GM12864 (cell line): Measurements from ENCODE around the gene TCEAL3.

ENCODE experiments used
- DNase-seq: peaks from one replicate; pipeline ENCODE4 v3.0.0-alpha.2; 2011; ENCODE audit warnings: low read depth
- H3K4me3 ChIP-seq: 2 replicates; pipeline ENCODE4 v1.5.1; 2011; ENCODE audit warnings: mild to moderate bottlenecking, low read depth, low read length, control low read depth
- CTCF ChIP-seq: IDR thresholded peaks from 2 replicates; pipeline ENCODE4 v1.5.1; 2011; ENCODE audit warnings: low read depth, mild to moderate bottlenecking, moderate library complexity, low read length, control low read depth, inconsistent platforms; ENCODE audit errors: missing control alignments

TCEAL3 gene

GRCh38 chrX:103608306-103608963 lies 672 bp downstream of the TCEAL3 start:
- H3K4me3 ChIP-seq = peak overlapping the region; percentile 76
- DNase-seq = no peak
- no peak for TF ChIP-seq CTCF

- H3K4me3 ChIP-seq = no peak overlapping the region
- no peak for DNase-seq
- TF ChIP-seq CTCF = no peak
These were observed 2.5 kb downstream of the TCEAL3 start for GRCh38 chrX:103610282-103610681.

GRCh38 chrX:103613362-103613890 lies 5.7 kb downstream of the TCEAL3 start:
- DNase-seq = no peak
- H3K4me3 ChIP-seq = no peak overlapping the region
- no peak for TF ChIP-seq CTCF

- no peak for DNase-seq
- no peak overlapping the region for H3K4me3 ChIP-seq
- no peak for TF ChIP-seq CTCF
These were observed 7.2 kb downstream of the TCEAL3 start for GRCh38 chrX:103614999-103615398.

GRCh38 chrX:103615781-103616371 lies 8.1 kb downstream of the TCEAL3 start:
- no peak for DNase-seq
- H3K4me3 ChIP-seq = no peak overlapping the region
- TF ChIP-seq CTCF = no peak

GRCh38 chrX:103616676-103617186 lies 9.0 kb downstream of the TCEAL3 start:
- DNase-seq = no peak
- no peak overlapping the region for H3K4me3 ChIP-seq
- TF ChIP-seq CTCF = no peak
